Ammon's horn (tissue), 1 donor: ENCODE measurements around the gene BMF.
"Not testable (repeated sequence)": the region's sequence is repeated elsewhere in the genome, so short reads cannot be mapped to it uniquely, and the experiment has no call there.

ENCODE experiments used
- DNase-seq: peaks from one replicate; pipeline ENCODE4 v3.0.0-alpha.2; 2016; ENCODE audit warnings: low spot score

The BMF gene

GRCh38 chr15:40087991-40088928, 20.4 kb downstream of the BMF start:
- no peak for DNase-seq

GRCh38 chr15:40087068-40087810, 21.4 kb downstream of the BMF start:
- no peak for DNase-seq

GRCh38 chr15:40085266-40085665, 23.4 kb downstream of the BMF start:
- no peak for DNase-seq

GRCh38 chr15:40084650-40085049, 24.0 kb downstream of the BMF start:
- no peak for DNase-seq

- DNase-seq = no peak
These were observed 26.3 kb downstream of the BMF start for GRCh38 chr15:40082195-40082883.

- DNase-seq = peak; percentile 93
These were observed 26.9 kb downstream of the BMF start for GRCh38 chr15:40081691-40082194.

- no peak for DNase-seq
These were observed 27.8 kb downstream of the BMF start for GRCh38 chr15:40080847-40081246.

GRCh38 chr15:40080104-40080503, 28.6 kb downstream of the BMF start:
- no peak for DNase-seq

GRCh38 chr15:40079456-40079855, 29.2 kb downstream of the BMF start:
- DNase-seq = no peak

GRCh38 chr15:40075298-40076044, 33.2 kb downstream of the BMF start:
- no peak for DNase-seq

GRCh38 chr15:40074656-40075055, 34.0 kb downstream of the BMF start:
- not testable (repeated sequence) for DNase-seq

- DNase-seq = not testable (repeated sequence)
These were observed 34.8 kb downstream of the BMF start for GRCh38 chr15:40073716-40074490.

- DNase-seq = no peak
These were observed 36.3 kb downstream of the BMF start for GRCh38 chr15:40072216-40072990.

GRCh38 chr15:40070608-40071218, 38.0 kb downstream of the BMF start:
- DNase-seq = no peak

- no peak for DNase-seq
These were observed 38.5 kb downstream of the BMF start for GRCh38 chr15:40070166-40070557.

GRCh38 chr15:40069178-40070165, 39.2 kb downstream of the BMF start:
- peak; percentile 97 for DNase-seq

GRCh38 chr15:40067921-40068624, 40.6 kb downstream of the BMF start:
- DNase-seq = no peak

- no peak for DNase-seq
These were observed 42.1 kb downstream of the BMF start for GRCh38 chr15:40066589-40066988.
